HG03139 (cell line): ENCODE results near the gene BCL3.
"Not testable (repeated sequence)": the region's sequence is repeated elsewhere in the genome, so short reads cannot be mapped to it uniquely, and the experiment has no call there.

ENCODE experiments used
- ATAC-seq: cut with Tn5 transposase; IDR thresholded peaks from one replicate; pipeline ENCODE4 v1.9.1; 2021; ENCODE audit not compliant: unreplicated experiment

Gene BCL3

GRCh38 chr19:44757057-44757734 lies 8.7 kb downstream of the BCL3 start:
- no peak for ATAC-seq

- ATAC-seq: no peak
Measured at GRCh38 chr19:44757735-44758505, 9.4 kb downstream of the BCL3 start.

- no peak for ATAC-seq
Measured at GRCh38 chr19:44758596-44758995, 10.1 kb downstream of the BCL3 start.

GRCh38 chr19:44759083-44759804 lies 10.7 kb downstream of the BCL3 start:
- no peak for ATAC-seq

- no peak for ATAC-seq
Measured at GRCh38 chr19:44762038-44762437, 13.5 kb downstream of the BCL3 start.

DNA sequence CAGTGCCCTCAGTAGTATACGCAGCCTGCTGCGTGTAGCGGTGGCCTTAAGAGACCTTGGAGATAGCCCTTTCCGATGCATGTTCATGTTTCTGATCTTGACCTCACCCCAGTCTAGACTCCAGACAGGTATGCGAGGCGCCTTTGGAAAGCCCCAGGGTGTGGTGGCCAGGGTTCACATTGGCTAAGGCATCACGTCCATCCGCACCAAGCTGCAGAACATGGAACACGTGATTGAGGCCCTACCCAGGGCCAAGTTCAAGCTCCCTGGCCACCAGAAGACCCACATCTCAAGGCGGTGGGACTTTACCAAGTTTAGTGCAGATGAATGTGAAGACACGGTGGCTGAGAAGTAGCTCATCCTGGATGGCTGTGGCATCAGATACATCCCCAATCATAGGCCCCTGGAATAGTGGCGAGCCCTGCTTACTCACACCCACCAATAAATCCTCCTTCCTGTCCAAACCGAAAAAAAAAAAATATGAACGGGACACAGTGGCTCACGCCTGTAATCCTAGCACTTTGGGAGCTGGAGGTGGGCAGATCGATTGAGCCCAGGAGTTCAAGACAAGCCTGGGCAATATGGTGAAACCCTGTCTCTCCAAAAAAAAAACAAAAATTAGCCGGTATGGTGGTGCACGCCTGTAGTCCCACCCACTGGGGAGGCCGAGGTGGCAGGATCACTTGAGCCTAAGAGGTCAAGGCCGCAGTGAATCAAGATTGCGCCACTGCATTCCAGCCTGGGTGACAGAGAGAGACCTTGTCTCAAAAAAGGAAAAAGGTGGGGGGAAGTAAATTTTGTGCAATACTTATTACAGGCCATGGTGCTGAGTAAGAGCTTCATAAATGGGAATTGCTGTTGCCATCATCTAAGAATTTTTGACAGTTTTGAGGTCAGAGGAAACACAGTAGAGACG lies 16.8 kb downstream of the BCL3 start:
- no peak for ATAC-seq

GRCh38 chr19:44765949-44766335 lies 17.4 kb downstream of the BCL3 start:
- ATAC-seq: no peak

GRCh38 chr19:44767295-44768180 lies 19.0 kb downstream of the BCL3 start:
- no peak for ATAC-seq

DNA sequence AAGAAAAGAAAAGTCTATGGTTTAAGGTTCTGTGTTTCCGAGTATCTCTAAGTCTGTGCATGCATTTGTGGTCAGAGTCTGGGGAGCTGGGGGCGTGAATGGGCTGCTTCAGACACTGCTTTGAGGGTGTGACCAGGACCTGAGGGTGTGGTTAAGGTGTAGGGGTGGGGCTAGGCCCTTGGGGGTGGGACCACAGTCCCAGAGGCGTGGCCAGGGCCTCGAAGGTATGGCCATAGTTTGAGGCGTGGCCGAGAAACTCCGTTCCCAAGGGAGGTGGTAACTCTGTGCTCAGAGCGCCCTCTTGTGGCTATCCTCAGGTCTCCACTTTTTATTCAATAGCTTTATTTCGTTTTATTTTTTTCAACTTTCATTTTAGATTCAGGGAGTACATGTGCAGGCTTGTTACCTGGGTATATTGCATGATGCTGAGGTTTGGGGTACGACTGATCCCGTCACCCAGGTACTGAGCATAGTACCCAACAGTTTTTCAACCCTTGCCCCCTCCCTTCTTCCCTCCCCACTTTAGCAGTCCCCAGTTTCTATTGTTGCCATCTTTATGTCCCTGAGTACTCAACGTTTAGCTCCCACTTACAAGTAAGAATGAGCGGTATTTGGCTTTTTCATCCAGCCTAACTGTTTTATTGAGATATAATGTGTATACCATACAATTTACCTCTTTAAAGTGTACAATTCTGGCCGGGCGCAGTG lies 22.2 kb downstream of the BCL3 start:
- peak; percentile 94 for ATAC-seq

DNA sequence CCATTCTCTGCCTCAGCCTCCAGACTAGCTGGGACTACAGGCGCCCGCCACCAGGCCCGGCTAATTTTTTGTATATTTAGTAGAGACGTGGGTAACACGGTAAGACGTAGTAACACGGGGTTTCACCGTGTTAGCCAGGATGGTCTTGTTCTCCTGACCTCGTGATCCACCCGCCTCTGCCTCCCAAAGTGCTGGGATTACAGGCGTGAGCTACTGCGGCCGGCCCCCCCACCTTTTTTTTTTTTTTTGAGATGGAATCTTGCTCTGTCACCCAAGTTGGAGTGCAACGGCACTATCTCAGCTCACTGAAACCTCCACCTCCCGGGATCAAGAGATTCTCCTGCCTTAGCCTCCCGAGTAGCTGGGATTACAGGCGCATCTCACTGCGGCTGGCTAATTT lies 23.6 kb downstream of the BCL3 start:
- ATAC-seq: not testable (repeated sequence)

GRCh38 chr19:44772959-44773358 lies 24.5 kb downstream of the BCL3 start:
- ATAC-seq: no peak

DNA sequence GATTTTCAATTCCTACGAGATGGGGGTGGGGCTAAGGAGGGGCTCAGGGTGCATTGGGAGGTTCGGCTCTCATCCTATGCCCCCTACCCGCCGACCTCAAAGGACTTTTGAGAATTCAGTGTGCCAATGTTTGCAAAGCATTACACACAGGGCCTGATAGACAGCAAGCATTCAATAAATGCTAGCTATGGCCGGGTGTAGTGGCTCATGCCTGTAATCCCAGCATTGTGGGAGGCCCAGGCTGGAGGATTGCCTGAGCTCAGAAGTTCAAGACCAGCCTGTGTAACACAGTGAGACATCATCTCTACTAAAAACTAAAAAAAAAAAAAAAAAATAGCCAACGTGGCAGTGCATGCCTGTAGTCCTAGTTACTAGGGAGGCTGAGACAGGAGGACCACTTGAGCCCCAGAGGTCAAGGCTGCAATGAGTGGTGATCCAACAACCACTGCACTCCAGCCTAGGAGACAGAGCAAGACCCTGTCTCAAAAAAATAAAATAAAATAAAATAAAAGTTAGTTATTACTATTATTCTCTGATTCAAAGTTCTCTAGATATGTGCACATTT lies 27.2 kb downstream of the BCL3 start:
- no peak for ATAC-seq

GRCh38 chr19:44776402-44777096 lies 28.0 kb downstream of the BCL3 start:
- no peak for ATAC-seq

- no peak for ATAC-seq
Measured at GRCh38 chr19:44777715-44778347, 29.3 kb downstream of the BCL3 start, which contains the start of gene CBLC. Gene CBLC, plus strand, starts transcription at chr19:44777890. Its CDS starts 42 bp downstream, at chr19:44777932.

- ATAC-seq: no peak
Measured at GRCh38 chr19:44779150-44779549, 30.6 kb downstream of the BCL3 start.

GRCh38 chr19:44781694-44782093 lies 33.2 kb downstream of the BCL3 start:
- ATAC-seq: not testable (repeated sequence)

DNA sequence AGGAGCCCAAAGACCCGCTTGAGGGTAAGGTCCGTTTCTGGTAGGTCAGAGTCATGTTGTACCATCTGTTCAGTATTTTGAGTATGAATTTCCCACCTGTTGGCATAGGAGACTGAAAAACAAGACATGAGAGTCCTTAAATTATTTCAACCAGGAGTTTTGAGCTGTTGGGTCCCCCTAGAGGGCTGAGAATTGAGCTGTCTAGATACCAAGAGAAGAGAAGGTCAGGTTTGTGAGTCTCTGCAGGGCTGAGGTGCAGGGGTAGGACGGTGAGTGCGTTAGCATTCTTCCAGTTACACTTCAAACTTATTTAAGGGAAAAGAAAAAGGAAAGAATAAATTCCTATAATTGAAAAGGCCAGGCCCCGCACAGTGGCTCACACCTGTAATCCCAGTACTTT lies 34.2 kb downstream of the BCL3 start:
- no peak for ATAC-seq

- ATAC-seq: no peak
Measured at GRCh38 chr19:44783545-44783944, 35.0 kb downstream of the BCL3 start.
